Measurements from ENCODE around the gene SFTA2. TPM values are rescaled to one million over a fixed set of nuclear protein-coding genes. Genes with fewer than 3 reads are reported as not detected.
A peak's percentile ranks its signal among the peaks of the same experiment; 100 is the strongest.
"Not testable (repeated sequence)": the region's sequence is repeated elsewhere in the genome, so short reads cannot be mapped to it uniquely, and the experiment has no call there.

The SFTA2 gene
- not detected for total RNA-seq

GRCh38 chr6:30931969-30932645, at the start of gene SFTA2:
Gene SFTA2, minus strand, starts transcription at chr6:30932170. Its CDS starts 74 bp downstream, at chr6:30932096.
- Mint-ChIP-seq H3K27me3 (ENCODE audit: low read depth) (peaks cover 6% of the 10 kb centered on the region), H3K4me3 (no peak within 1 kb of the TSS), H3K4me1 (ENCODE audit: low read depth) (no peaks in the 10 kb centered on the region), H3K9me3 (ENCODE audit: insufficient read depth) (no peaks in the 10 kb centered on the region), H3K36me3 (ENCODE audit: low read depth) (peaks cover 13% of the 10 kb centered on the region), H3K27ac (no peak within 1 kb of the TSS)
- POLR2A ChIA-PET, result no interaction called here
- DNase-seq (no peak), ATAC-seq (no peak)
- CTCF ChIA-PET, result interaction anchor here (0.6 to 1.0 kb wide), 2 partner anchors 60 to 137 kb away, joined by 3 to 4 read pairs; no protein-coding TSS in a partner anchor

GRCh38 chr6:30979690-30980089, 47.7 kb upstream of the SFTA2 start:
- ATAC-seq (no peak), DNase-seq (no peak)
- Mint-ChIP-seq H3K36me3 (ENCODE audit: low read depth) (no peaks in the 10 kb centered on the region), H3K4me3 (no peak overlapping the region), H3K9me3 (ENCODE audit: insufficient read depth) (no peaks in the 10 kb centered on the region), H3K27ac (no peak overlapping the region), H3K4me1 (ENCODE audit: low read depth) (peaks cover 4% of the 10 kb centered on the region), H3K27me3 (ENCODE audit: low read depth) (peaks cover 45% of the 10 kb centered on the region)
- CTCF ChIA-PET, result interaction anchor here (1.6 kb wide), 1 partner anchor 108 kb away, joined by 4 read pairs; no protein-coding TSS in a partner anchor
- POLR2A ChIA-PET, result no interaction called here

- no peaks in the 10 kb centered on the region for H3K9me3 Mint-ChIP-seq (ENCODE audit: insufficient read depth)
- H3K36me3 Mint-ChIP-seq (ENCODE audit: low read depth), result no peaks in the 10 kb centered on the region
- ChIA-PET CTCF (interaction anchor here (1.1 to 1.6 kb wide), 2 partner anchors 101 to 108 kb away, joined by 3 to 4 read pairs; no protein-coding TSS in a partner anchor), POLR2A (no interaction called here)
- peaks cover 4% of the 10 kb centered on the region for H3K4me1 Mint-ChIP-seq (ENCODE audit: low read depth)
- H3K4me3 Mint-ChIP-seq, result no peak overlapping the region
- ATAC-seq (no peak), DNase-seq (no peak)
- peaks cover 46% of the 10 kb centered on the region for H3K27me3 Mint-ChIP-seq (ENCODE audit: low read depth)
- no peak overlapping the region for H3K27ac Mint-ChIP-seq
Measured at GRCh38 chr6:30979141-30979540, 47.2 kb upstream of the SFTA2 start.

DNA sequence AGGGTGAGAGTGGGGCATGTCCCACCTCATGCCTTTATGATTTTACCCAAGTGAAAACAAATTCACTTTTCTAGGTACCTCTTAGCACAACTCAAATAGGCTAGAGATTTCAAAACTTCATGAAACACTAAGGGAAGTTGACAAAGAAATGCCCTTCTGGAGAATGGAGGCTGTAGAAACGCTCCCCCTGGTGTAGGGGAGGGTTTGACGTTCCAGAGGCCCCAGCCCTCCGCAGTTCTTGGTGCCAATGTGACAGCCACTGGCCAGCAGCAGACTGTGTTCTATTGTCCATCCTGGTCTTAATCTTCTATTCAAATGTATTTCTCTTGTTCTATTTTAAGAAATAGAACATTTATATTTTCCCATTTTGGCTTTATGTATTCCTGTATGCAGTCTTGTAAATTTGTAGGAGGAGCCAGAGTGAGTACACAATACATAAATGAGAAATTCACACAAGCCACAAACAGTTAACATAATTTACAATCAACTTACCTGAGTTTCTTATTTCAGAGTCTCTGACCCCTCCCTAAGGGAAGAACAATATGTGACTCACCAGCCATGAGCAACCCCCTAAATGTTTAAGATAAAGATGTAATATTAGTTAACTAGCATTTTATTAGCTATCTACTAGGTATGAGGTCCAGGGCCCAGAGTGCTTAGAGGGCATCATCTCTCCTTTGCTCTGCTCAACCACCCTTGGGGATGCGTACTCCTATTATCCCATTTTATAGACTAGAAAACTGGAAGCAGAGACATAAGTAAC, 42.7 kb upstream of the SFTA2 start:
- Mint-ChIP-seq H3K36me3 (ENCODE audit: low read depth) (no peaks in the 10 kb centered on the region), H3K4me1 (ENCODE audit: low read depth) (no peaks in the 10 kb centered on the region), H3K27ac (no peak overlapping the region), H3K4me3 (no peak overlapping the region), H3K27me3 (ENCODE audit: low read depth) (peaks cover 39% of the 10 kb centered on the region), H3K9me3 (ENCODE audit: insufficient read depth) (no peaks in the 10 kb centered on the region)
- no peak for DNase-seq
- CTCF ChIA-PET, result no interaction called here
- POLR2A ChIA-PET, result no interaction called here
- ATAC-seq, result no peak

DNA sequence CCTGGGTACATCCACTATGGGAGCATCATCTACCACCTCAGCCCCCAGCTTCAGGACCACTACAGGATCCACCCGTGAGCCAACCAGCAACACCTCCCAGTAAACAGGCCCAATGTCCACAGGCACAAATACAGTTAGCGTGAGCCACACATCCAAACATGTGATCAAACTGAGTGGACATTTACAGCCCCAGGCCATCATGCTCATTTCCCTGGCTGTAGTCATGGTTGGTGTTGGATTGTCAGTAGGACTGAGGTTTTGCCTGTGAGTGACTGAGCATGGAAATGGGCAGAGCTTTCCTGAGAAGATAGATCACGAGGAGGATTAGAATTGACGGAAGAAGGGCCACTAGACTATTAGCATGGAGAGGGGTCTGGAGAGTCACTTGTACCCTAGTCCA, 40.8 kb upstream of the SFTA2 start:
- CTCF ChIA-PET, result interaction anchor here (1.4 kb wide), 1 partner anchor 114 kb away, joined by 3 read pairs; no protein-coding TSS in a partner anchor
- no peaks in the 10 kb centered on the region for H3K36me3 Mint-ChIP-seq (ENCODE audit: low read depth)
- POLR2A ChIA-PET, result no interaction called here
- ATAC-seq (no peak), DNase-seq (no peak)
- no peaks in the 10 kb centered on the region for H3K4me1 Mint-ChIP-seq (ENCODE audit: low read depth)
- H3K27ac Mint-ChIP-seq, result no peak overlapping the region
- H3K9me3 Mint-ChIP-seq (ENCODE audit: insufficient read depth), result no peaks in the 10 kb centered on the region
- H3K27me3 Mint-ChIP-seq (ENCODE audit: low read depth), result peaks cover 32% of the 10 kb centered on the region
- H3K4me3 Mint-ChIP-seq, result no peak overlapping the region

GRCh38 chr6:30970946-30971345, 39.0 kb upstream of the SFTA2 start:
- Mint-ChIP-seq H3K9me3 (ENCODE audit: insufficient read depth) (no peaks in the 10 kb centered on the region), H3K36me3 (ENCODE audit: low read depth) (no peaks in the 10 kb centered on the region), H3K4me1 (ENCODE audit: low read depth) (peaks cover 3% of the 10 kb centered on the region), H3K27me3 (ENCODE audit: low read depth) (peaks cover 35% of the 10 kb centered on the region), H3K27ac (no peak overlapping the region), H3K4me3 (no peak overlapping the region)
- DNase-seq, result no peak
- ChIA-PET CTCF (no interaction called here), POLR2A (no interaction called here)
- no peak for ATAC-seq

DNA sequence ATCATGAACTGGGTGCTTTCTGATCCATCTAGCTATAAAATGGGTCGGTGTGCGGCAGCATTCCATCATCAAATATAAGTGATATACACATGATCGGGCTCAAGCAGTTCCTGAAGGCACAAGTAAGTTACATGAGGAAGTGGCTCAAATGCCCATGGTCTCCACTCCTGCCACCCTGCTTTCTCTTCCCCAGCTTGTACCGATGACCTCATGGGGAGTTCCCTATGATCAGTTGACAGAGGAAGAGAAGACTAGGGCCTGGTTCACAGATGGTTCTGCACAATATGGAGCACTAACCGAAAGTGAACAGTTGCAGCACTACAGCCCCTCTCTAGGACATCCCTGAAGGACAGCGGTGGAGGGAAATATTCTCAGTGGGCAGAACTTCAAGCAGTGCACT, 37.2 kb upstream of the SFTA2 start:
- H3K36me3 Mint-ChIP-seq (ENCODE audit: low read depth); H3K9me3 Mint-ChIP-seq (ENCODE audit: insufficient read depth); ATAC-seq; POLR2A ChIA-PET; H3K4me3 Mint-ChIP-seq; H3K27ac Mint-ChIP-seq; CTCF ChIA-PET; DNase-seq: not testable (repeated sequence)
- Mint-ChIP-seq H3K27me3 (ENCODE audit: low read depth) (peaks cover 45% of the 10 kb centered on the region), H3K4me1 (ENCODE audit: low read depth) (peaks cover 20% of the 10 kb centered on the region)

GRCh38 chr6:30966154-30966553, 34.2 kb upstream of the SFTA2 start:
- Mint-ChIP-seq H3K36me3 (ENCODE audit: low read depth) (no peaks in the 10 kb centered on the region), H3K27me3 (ENCODE audit: low read depth) (peaks cover 33% of the 10 kb centered on the region), H3K4me3 (no peak overlapping the region), H3K9me3 (ENCODE audit: insufficient read depth) (no peaks in the 10 kb centered on the region), H3K4me1 (ENCODE audit: low read depth) (peaks cover 27% of the 10 kb centered on the region), H3K27ac (no peak overlapping the region)
- ATAC-seq (peak; percentile 50), DNase-seq (no peak)
- POLR2A ChIA-PET, result no interaction called here
- CTCF ChIA-PET, result interaction anchor here (1.3 kb wide), 1 partner anchor 19 kb away, joined by 3 read pairs; no protein-coding TSS in a partner anchor

- Mint-ChIP-seq H3K27ac (no peak overlapping the region), H3K4me3 (no peak overlapping the region), H3K36me3 (ENCODE audit: low read depth) (no peaks in the 10 kb centered on the region), H3K9me3 (ENCODE audit: insufficient read depth) (no peaks in the 10 kb centered on the region), H3K27me3 (ENCODE audit: low read depth) (peaks cover 36% of the 10 kb centered on the region), H3K4me1 (ENCODE audit: low read depth) (peaks cover 27% of the 10 kb centered on the region)
- DNase-seq, result peak; percentile 28
- ATAC-seq, result peak; percentile 45
- POLR2A ChIA-PET, result interaction anchor here (1.4 kb wide), 1 partner anchor 10 kb away, joined by 4 read pairs; no protein-coding TSS in a partner anchor
- CTCF ChIA-PET, result interaction anchor here (1.0 kb wide), 1 partner anchor 22 kb away, joined by 3 read pairs; no protein-coding TSS in a partner anchor
Measured at GRCh38 chr6:30965140-30965601, 33.2 kb upstream of the SFTA2 start.

GRCh38 chr6:30964075-30964474, 32.1 kb upstream of the SFTA2 start:
- DNase-seq, result peak; percentile 41
- ChIA-PET POLR2A (interaction anchor here (1.4 kb wide), 1 partner anchor 9 kb away, joined by 4 read pairs; no protein-coding TSS in a partner anchor), CTCF (no interaction called here)
- H3K4me1 Mint-ChIP-seq (ENCODE audit: low read depth), result peaks cover 27% of the 10 kb centered on the region
- H3K4me3 Mint-ChIP-seq, result no peak overlapping the region
- no peaks in the 10 kb centered on the region for H3K36me3 Mint-ChIP-seq (ENCODE audit: low read depth)
- H3K9me3 Mint-ChIP-seq (ENCODE audit: insufficient read depth), result no peaks in the 10 kb centered on the region
- H3K27ac Mint-ChIP-seq, result no peak overlapping the region
- peaks cover 40% of the 10 kb centered on the region for H3K27me3 Mint-ChIP-seq (ENCODE audit: low read depth)
- peak; percentile 49 for ATAC-seq

- Mint-ChIP-seq H3K27ac (no peak overlapping the region), H3K9me3 (ENCODE audit: insufficient read depth) (no peaks in the 10 kb centered on the region), H3K36me3 (ENCODE audit: low read depth) (no peaks in the 10 kb centered on the region), H3K27me3 (ENCODE audit: low read depth) (peaks cover 41% of the 10 kb centered on the region), H3K4me3 (no peak overlapping the region), H3K4me1 (ENCODE audit: low read depth) (peaks cover 27% of the 10 kb centered on the region)
- ChIA-PET POLR2A (interaction anchor here (1.4 kb wide), 1 partner anchor 8 kb away, joined by 4 read pairs; no protein-coding TSS in a partner anchor), CTCF (no interaction called here)
- DNase-seq, result no peak
- no peak for ATAC-seq
Measured at GRCh38 chr6:30963641-30964040, 31.7 kb upstream of the SFTA2 start.

DNA sequence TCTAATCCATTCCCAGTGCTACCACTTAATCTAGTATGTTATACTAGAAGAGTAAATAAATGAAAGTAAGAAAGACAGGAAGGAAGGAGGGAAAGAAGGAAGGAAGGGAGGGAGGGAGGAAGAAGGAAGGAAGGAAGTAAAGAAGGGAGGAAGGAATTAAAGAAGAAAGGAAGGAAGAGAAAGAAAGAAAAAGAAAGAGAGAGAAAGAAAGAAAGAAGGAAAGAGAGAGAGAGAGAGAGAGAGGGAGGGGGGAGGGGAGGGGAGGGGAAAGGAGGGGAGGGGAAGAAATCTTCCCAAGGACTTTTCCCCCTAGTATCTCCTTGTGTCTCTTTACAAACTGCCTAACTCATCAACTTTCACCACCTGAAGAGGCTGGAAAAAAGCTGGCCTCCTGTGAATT, 30.7 kb upstream of the SFTA2 start:
- no peak for DNase-seq
- ChIA-PET CTCF (no interaction called here), POLR2A (no interaction called here)
- H3K4me3 Mint-ChIP-seq, result no peak overlapping the region
- no peaks in the 10 kb centered on the region for H3K36me3 Mint-ChIP-seq (ENCODE audit: low read depth)
- no peaks in the 10 kb centered on the region for H3K9me3 Mint-ChIP-seq (ENCODE audit: insufficient read depth)
- peaks cover 27% of the 10 kb centered on the region for H3K4me1 Mint-ChIP-seq (ENCODE audit: low read depth)
- no peak overlapping the region for H3K27ac Mint-ChIP-seq
- ATAC-seq, result no peak
- H3K27me3 Mint-ChIP-seq (ENCODE audit: low read depth), result peaks cover 47% of the 10 kb centered on the region

All from activated CD8-positive, alpha-beta T cell treated with anti-CD3 and anti-CD28 coated beads, Interleukin-2, amount 10 ng/mL, durations not matched to agents 7 days and 5 days (primary cell).